OCI-LY7 (cell line): ENCODE data around the gene USP17L29. TPM values are rescaled to one million over a fixed set of nuclear protein-coding genes. Genes with fewer than 3 reads are reported as not detected.
A peak's percentile ranks its signal among the peaks of the same experiment; 100 is the strongest.
"Not testable (repeated sequence)": the region's sequence is repeated elsewhere in the genome, so short reads cannot be mapped to it uniquely, and the experiment has no call there.

Source experiments
- BruUV-seq: library from RNA; stranded (reverse); fragments of 400-500 nt; replicated peaks from 2 replicates; lab custom pipeline; 2021; lab: Mats Ljungman, UMichigan
- CTCF ChIA-PET: fragments of 300-600 bp; sonication (Branson Sonifier 250); formaldehyde crosslinking; loops from one replicate; lab custom pipeline; 2022; ENCODE audit warnings: antibody characterized with exemption; ENCODE audit not compliant: unreplicated experiment; lab: Charles Lee
- POLR2A ChIA-PET: fragments of 300-600 bp; sonication (Branson Sonifier 250); formaldehyde crosslinking; loops from one replicate; lab custom pipeline; 2022; ENCODE audit warnings: antibody characterized with exemption; lab: Charles Lee
- DNase-seq: peaks from one replicate; pipeline ENCODE4 v3.0.0-alpha.2; 2015; ENCODE audit warnings: low spot score
- H2AFZ ChIP-seq: fragments of 200-600 bp; sonication (generic), shearing (Covaris generic); 2 replicates; pipeline ENCODE4 v1.6.1; 2014; ENCODE audit warnings: mild to moderate bottlenecking, antibody characterized with exemption, low read length, moderate library complexity
- H3K27ac ChIP-seq: fragments of 200-600 bp; sonication (generic); 2 replicates; pipeline ENCODE4 v1.5.1; 2014; ENCODE audit warnings: mixed run types, low read depth, mild to moderate bottlenecking, moderate library complexity, low read length, inconsistent platforms; ENCODE audit not compliant: poor library complexity, severe bottlenecking
- H3K36me3 ChIP-seq: fragments of 200-600 bp; sonication (generic); 2 replicates; pipeline ENCODE4 v1.6.1; 2014; ENCODE audit warnings: mild to moderate bottlenecking, antibody characterized with exemption, low read length, moderate library complexity, mixed read lengths; ENCODE audit not compliant: insufficient read depth
- H3K4me1 ChIP-seq: fragments of 200-600 bp; sonication (generic); 2 replicates; pipeline ENCODE4 v1.5.1; 2014; ENCODE audit warnings: mild to moderate bottlenecking, low read length; ENCODE audit not compliant: insufficient read depth, poor library complexity, severe bottlenecking
- H3K4me2 ChIP-seq: fragments of 200-600 bp; sonication (generic); 2 replicates; pipeline ENCODE4 v1.6.1; 2014; ENCODE audit warnings: mild to moderate bottlenecking, low read length
- H3K4me3 ChIP-seq: fragments of 200-600 bp; sonication (generic); 2 replicates; pipeline ENCODE4 v1.5.1; 2014; ENCODE audit warnings: mild to moderate bottlenecking, low read depth, low read length; ENCODE audit not compliant: poor library complexity, severe bottlenecking
- H3K79me2 ChIP-seq: fragments of 200-600 bp; sonication (generic); 2 replicates; pipeline ENCODE4 v1.6.1; 2016; ENCODE audit warnings: low read depth, mild to moderate bottlenecking, low read length, moderate library complexity, mixed read lengths; ENCODE audit not compliant: insufficient read depth
- H3K9me2 ChIP-seq: fragments of 200-600 bp; sonication (generic); 2 replicates; pipeline ENCODE4 v1.6.1; 2016; ENCODE audit warnings: mild to moderate bottlenecking, low read length, mixed read lengths; ENCODE audit not compliant: insufficient read depth
- H3K9me3 ChIP-seq: fragments of 200-600 bp; sonication (generic); 2 replicates; pipeline ENCODE4 v1.6.1; 2014; ENCODE audit warnings: mild to moderate bottlenecking, mixed run types, low read length, mixed read lengths
- H4K20me1 ChIP-seq: fragments of 200-600 bp; sonication (generic); 2 replicates; pipeline ENCODE4 v1.6.1; 2014; ENCODE audit warnings: mild to moderate bottlenecking, antibody characterized with exemption, low read length, moderate library complexity, mixed read lengths; ENCODE audit not compliant: insufficient read depth
- EZH2phosphoT487 ChIP-seq: fragments of 200-600 bp; sonication (generic); IDR thresholded peaks from 2 replicates; pipeline ENCODE4 v1.6.1; 2018; ENCODE audit warnings: low read depth, borderline replicate concordance, mild to moderate bottlenecking, mixed run types, antibody characterized with exemption, low read length, moderate library complexity, mixed read lengths
- intact Hi-C: fragments of 100-400 bp; cut with micrococcal nuclease; formaldehyde crosslinking; loops from one replicate; pipeline ENCODE4 v1.10.0; 2022; ENCODE audit not compliant: unreplicated experiment
- total RNA-seq, 2 experiments: library from RNA; depleted of rRNA in 1 of 2; stranded (reverse); fragments of >200 nt in 1 of 2; shearing (Covaris generic) in 1 of 2; gene quantifications; 2 replicates each; pipeline ENCODE4 v1.2.3, GENCODE V29; 2014 to 2022
- TF ChIP-seq, protein P1 (sequence below): fragments of 200-600 bp; sonication (generic); conservative IDR thresholded peaks from 2 replicates; pipeline ENCODE4 v1.5.1; 2014; ENCODE audit warnings: mild to moderate bottlenecking, antibody characterized with exemption, low read length, moderate library complexity, mixed read lengths

The USP17L29 gene
- total RNA-seq, 2 experiments from 2014 or later, result not detected

DNA sequence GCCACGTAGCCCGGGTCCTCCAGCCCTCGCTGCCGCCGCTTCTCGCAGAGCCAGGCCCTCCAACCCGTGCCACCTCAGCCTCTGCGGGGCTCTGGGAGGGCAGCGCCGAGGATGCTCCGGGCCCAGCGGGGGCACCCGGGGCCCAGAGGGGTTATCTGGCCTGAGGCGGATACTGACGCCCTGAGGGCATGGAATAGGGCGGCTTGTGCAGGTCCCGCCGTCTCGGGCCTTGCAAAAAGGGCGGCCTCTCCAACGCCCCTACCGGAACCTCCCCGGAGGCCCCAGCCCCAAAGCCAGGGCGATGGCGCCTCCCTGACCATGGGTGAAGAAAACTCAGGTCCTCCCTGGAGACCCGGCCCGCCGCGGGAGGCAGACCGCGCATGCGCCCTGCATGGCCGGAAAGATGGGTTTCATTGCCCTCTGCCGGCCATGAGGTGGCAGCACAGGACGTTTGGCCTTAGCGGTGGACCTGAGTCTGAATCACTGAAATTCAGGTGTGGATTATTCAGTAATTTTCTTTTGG, 27.6 kb downstream of the USP17L29 start:
- H3K27ac ChIP-seq, H3K9me3 ChIP-seq, DNase-seq, H3K36me3 ChIP-seq, intact Hi-C loops, BruUV-seq, H2AFZ ChIP-seq, H3K79me2 ChIP-seq, CTCF ChIA-PET, H3K4me1 ChIP-seq, H3K4me2 ChIP-seq, H3K4me3 ChIP-seq, H4K20me1 ChIP-seq, POLR2A ChIA-PET, H3K9me2 ChIP-seq: not testable (repeated sequence)
- TF ChIP-seq, protein P1, sequence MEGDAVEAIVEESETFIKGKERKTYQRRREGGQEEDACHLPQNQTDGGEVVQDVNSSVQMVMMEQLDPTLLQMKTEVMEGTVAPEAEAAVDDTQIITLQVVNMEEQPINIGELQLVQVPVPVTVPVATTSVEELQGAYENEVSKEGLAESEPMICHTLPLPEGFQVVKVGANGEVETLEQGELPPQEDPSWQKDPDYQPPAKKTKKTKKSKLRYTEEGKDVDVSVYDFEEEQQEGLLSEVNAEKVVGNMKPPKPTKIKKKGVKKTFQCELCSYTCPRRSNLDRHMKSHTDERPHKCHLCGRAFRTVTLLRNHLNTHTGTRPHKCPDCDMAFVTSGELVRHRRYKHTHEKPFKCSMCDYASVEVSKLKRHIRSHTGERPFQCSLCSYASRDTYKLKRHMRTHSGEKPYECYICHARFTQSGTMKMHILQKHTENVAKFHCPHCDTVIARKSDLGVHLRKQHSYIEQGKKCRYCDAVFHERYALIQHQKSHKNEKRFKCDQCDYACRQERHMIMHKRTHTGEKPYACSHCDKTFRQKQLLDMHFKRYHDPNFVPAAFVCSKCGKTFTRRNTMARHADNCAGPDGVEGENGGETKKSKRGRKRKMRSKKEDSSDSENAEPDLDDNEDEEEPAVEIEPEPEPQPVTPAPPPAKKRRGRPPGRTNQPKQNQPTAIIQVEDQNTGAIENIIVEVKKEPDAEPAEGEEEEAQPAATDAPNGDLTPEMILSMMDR, result 0 out of 2 replicates have a peak, but pooled peaks have one; percentile 17

DNA sequence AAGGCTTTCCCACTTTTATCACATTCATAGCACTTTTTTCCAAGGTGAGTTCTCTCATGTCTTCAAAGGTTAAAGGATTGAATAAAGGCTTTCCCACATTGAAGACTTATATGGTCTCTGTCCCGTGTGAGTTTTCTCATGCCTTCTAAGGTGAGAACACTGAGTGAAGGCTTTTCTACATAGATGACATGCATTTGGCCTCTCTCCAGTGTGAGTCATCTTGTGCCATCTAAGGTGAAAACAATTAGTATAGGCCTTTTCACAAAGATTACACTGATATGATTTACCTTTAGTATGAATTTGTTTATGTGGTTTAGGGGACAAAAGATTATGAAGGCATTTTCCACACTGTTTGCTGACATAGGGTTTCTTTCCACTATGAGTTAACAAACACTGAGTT, 30.7 kb downstream of the USP17L29 start:
- H2AFZ ChIP-seq, result no peak overlapping the region
- no peaks in the 10 kb centered on the region for H3K9me2 ChIP-seq
- H3K4me3 ChIP-seq, result no peak overlapping the region
- ChIA-PET POLR2A (no interaction called here), CTCF (no interaction called here)
- no peaks in the 10 kb centered on the region for H3K79me2 ChIP-seq
- no peak overlapping the region for H3K27ac ChIP-seq
- TF ChIP-seq, protein P1, result no peak
- no peak for TF ChIP-seq EZH2phosphoT487
- H3K4me1 ChIP-seq, result no peaks in the 10 kb centered on the region
- no peak for DNase-seq
- H4K20me1 ChIP-seq, result no peaks in the 10 kb centered on the region
- H3K4me2 ChIP-seq, result no peak overlapping the region
- intact Hi-C loops, result no loop called here
- BruUV-seq, result no TSS peak
- no peaks in the 10 kb centered on the region for H3K9me3 ChIP-seq
- no peaks in the 10 kb centered on the region for H3K36me3 ChIP-seq

DNA sequence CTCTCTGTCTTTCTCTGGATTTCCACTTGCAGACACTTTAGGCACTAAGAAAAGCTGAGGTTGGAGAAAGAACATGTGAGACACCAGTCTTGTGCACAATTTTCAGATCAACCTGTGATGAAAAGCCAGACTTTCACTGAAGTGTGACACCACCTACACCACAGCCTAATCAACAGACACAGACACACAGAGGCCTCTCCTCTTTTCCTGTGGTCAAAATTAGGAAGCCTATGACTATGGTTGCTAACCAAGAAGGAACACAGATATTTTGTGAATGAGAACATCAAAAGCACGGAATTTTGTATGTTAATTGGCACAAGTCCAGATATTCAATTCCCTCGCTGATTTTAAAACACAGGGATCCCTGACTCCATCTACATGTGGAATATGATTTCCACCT, 35.6 kb downstream of the USP17L29 start:
- DNase-seq, H3K4me3 ChIP-seq, H3K27ac ChIP-seq, POLR2A ChIA-PET, H3K36me3 ChIP-seq, H3K79me2 ChIP-seq, H3K4me2 ChIP-seq, H3K4me1 ChIP-seq, H4K20me1 ChIP-seq, BruUV-seq, CTCF ChIA-PET, H3K9me3 ChIP-seq, H3K9me2 ChIP-seq, intact Hi-C loops, H2AFZ ChIP-seq: not testable (repeated sequence)

Other genes with a start within 250 kb of the USP17L29 start
- not detected in 2 replicates for gene FAM90A26, start 183.2 kb upstream of the USP17L29 start, total RNA-seq (2014; rRNA removed; shearing (Covaris generic))
- gene FAM90A26, start 183.2 kb upstream of the USP17L29 start, total RNA-seq (2022), result not detected in 2 replicates
- not detected in 2 replicates for gene USP17L10, start 143.0 kb upstream of the USP17L29 start, total RNA-seq (2014; rRNA removed; shearing (Covaris generic))
- gene USP17L10, start 143.0 kb upstream of the USP17L29 start, total RNA-seq (2022), result not detected in 2 replicates
- not detected in 2 replicates for gene USP17L11, start 138.2 kb upstream of the USP17L29 start, total RNA-seq (2014; rRNA removed; shearing (Covaris generic))
- not detected in 2 replicates for gene USP17L11, start 138.2 kb upstream of the USP17L29 start, total RNA-seq (2022)
- gene USP17L12, start 133.5 kb upstream of the USP17L29 start, total RNA-seq (2014; rRNA removed; shearing (Covaris generic)), result not detected in 2 replicates
- not detected in 2 replicates for gene USP17L12, start 133.5 kb upstream of the USP17L29 start, total RNA-seq (2022)
- not detected in 2 replicates for gene USP17L13, start 128.7 kb upstream of the USP17L29 start, total RNA-seq (2014; rRNA removed; shearing (Covaris generic))
- not detected in 2 replicates for gene USP17L13, start 128.7 kb upstream of the USP17L29 start, total RNA-seq (2022)
- gene USP17L15, start 119.3 kb upstream of the USP17L29 start, total RNA-seq (2014; rRNA removed; shearing (Covaris generic)), result not detected in 2 replicates
- gene USP17L15, start 119.3 kb upstream of the USP17L29 start, total RNA-seq (2022), result not detected in 2 replicates
- gene USP17L17, start 109.8 kb upstream of the USP17L29 start, total RNA-seq (2014; rRNA removed; shearing (Covaris generic)), result not detected in 2 replicates
- gene USP17L17, start 109.8 kb upstream of the USP17L29 start, total RNA-seq (2022), result not detected in 2 replicates
- not detected in 2 replicates for gene USP17L18, start 105.0 kb upstream of the USP17L29 start, total RNA-seq (2014; rRNA removed; shearing (Covaris generic))
- not detected in 2 replicates for gene USP17L18, start 105.0 kb upstream of the USP17L29 start, total RNA-seq (2022)
- gene USP17L19, start 100.3 kb upstream of the USP17L29 start, total RNA-seq (2014; rRNA removed; shearing (Covaris generic)), result not detected in 2 replicates
- not detected in 2 replicates for gene USP17L19, start 100.3 kb upstream of the USP17L29 start, total RNA-seq (2022)
- gene USP17L20, start 95.5 kb upstream of the USP17L29 start, total RNA-seq (2014; rRNA removed; shearing (Covaris generic)), result not detected in 2 replicates
- gene USP17L20, start 95.5 kb upstream of the USP17L29 start, total RNA-seq (2022), result not detected in 2 replicates
- gene USP17L21, start 90.8 kb upstream of the USP17L29 start, total RNA-seq (2014; rRNA removed; shearing (Covaris generic)), result not detected in 2 replicates
- not detected in 2 replicates for gene USP17L21, start 90.8 kb upstream of the USP17L29 start, total RNA-seq (2022)
- not detected in 2 replicates for gene USP17L22, start 86.0 kb upstream of the USP17L29 start, total RNA-seq (2014; rRNA removed; shearing (Covaris generic))
- not detected in 2 replicates for gene USP17L22, start 86.0 kb upstream of the USP17L29 start, total RNA-seq (2022)
- not detected in 2 replicates for gene USP17L24, start 28.5 kb upstream of the USP17L29 start, total RNA-seq (2014; rRNA removed; shearing (Covaris generic))
- gene USP17L24, start 28.5 kb upstream of the USP17L29 start, total RNA-seq (2022), result not detected in 2 replicates
- not detected in 2 replicates for gene USP17L25, start 23.7 kb upstream of the USP17L29 start, total RNA-seq (2014; rRNA removed; shearing (Covaris generic))
- not detected in 2 replicates for gene USP17L25, start 23.7 kb upstream of the USP17L29 start, total RNA-seq (2022)
- not detected in 2 replicates for gene USP17L26, start 19.0 kb upstream of the USP17L29 start, total RNA-seq (2014; rRNA removed; shearing (Covaris generic))
- gene USP17L26, start 19.0 kb upstream of the USP17L29 start, total RNA-seq (2022), result not detected in 2 replicates
- not detected in 2 replicates for gene USP17L5, start 14.2 kb upstream of the USP17L29 start, total RNA-seq (2014; rRNA removed; shearing (Covaris generic))
- not detected in 2 replicates for gene USP17L5, start 14.2 kb upstream of the USP17L29 start, total RNA-seq (2022)
- gene USP17L27, start 9.5 kb upstream of the USP17L29 start, total RNA-seq (2014; rRNA removed; shearing (Covaris generic)), result not detected in 2 replicates
- not detected in 2 replicates for gene USP17L27, start 9.5 kb upstream of the USP17L29 start, total RNA-seq (2022)
- not detected in 2 replicates for gene USP17L28, start 4.7 kb upstream of the USP17L29 start, total RNA-seq (2014; rRNA removed; shearing (Covaris generic))
- gene USP17L28, start 4.7 kb upstream of the USP17L29 start, total RNA-seq (2022), result not detected in 2 replicates
- gene USP17L30, start 9.5 kb downstream of the USP17L29 start, total RNA-seq (2014; rRNA removed; shearing (Covaris generic)), result not detected in 2 replicates
- gene USP17L30, start 9.5 kb downstream of the USP17L29 start, total RNA-seq (2022), result not detected in 2 replicates
- gene DEFB131A, start 90.8 kb downstream of the USP17L29 start, total RNA-seq (2014; rRNA removed; shearing (Covaris generic)), result not detected in 2 replicates
- gene DEFB131A, start 90.8 kb downstream of the USP17L29 start, total RNA-seq (2022), result not detected in 2 replicates